ENCODE data around the gene MID1.

Gene MID1

GRCh38 chrX:10576777-10577447 is 43.5 kb downstream of the MID1 start:
- no peak for TF ChIP-seq CTCF (IDR thresholded peaks at IDR 0.05; ENCODE audit: low read depth, low read length)
- no peak for DNase-seq (ENCODE audit: extremely low read depth, low read depth)

- no peak for TF ChIP-seq CTCF (IDR thresholded peaks at IDR 0.05; ENCODE audit: low read depth, low read length)
- no peak for DNase-seq (ENCODE audit: extremely low read depth, low read depth)
These were observed 44.2 kb downstream of the MID1 start for GRCh38 chrX:10576186-10576585.

- no peak for TF ChIP-seq CTCF (IDR thresholded peaks at IDR 0.05; ENCODE audit: low read depth, low read length)
- DNase-seq (ENCODE audit: extremely low read depth, low read depth): no peak
These were observed 45.7 kb downstream of the MID1 start for GRCh38 chrX:10574663-10575062.

- DNase-seq (ENCODE audit: extremely low read depth, low read depth): no peak
- TF ChIP-seq CTCF (IDR thresholded peaks at IDR 0.05; ENCODE audit: low read depth, low read length): no peak
These were observed 49.1 kb downstream of the MID1 start for GRCh38 chrX:10571260-10571659.

GRCh38 chrX:10570601-10571000 is 49.8 kb downstream of the MID1 start:
- no peak for DNase-seq (ENCODE audit: extremely low read depth, low read depth)
- no peak for TF ChIP-seq CTCF (IDR thresholded peaks at IDR 0.05; ENCODE audit: low read depth, low read length)

- TF ChIP-seq CTCF (IDR thresholded peaks at IDR 0.05; ENCODE audit: low read depth, low read length): no peak
- DNase-seq (ENCODE audit: extremely low read depth, low read depth): no peak
These were observed 50.4 kb downstream of the MID1 start for GRCh38 chrX:10569946-10570345.

- no peak for TF ChIP-seq CTCF (IDR thresholded peaks at IDR 0.05; ENCODE audit: low read depth, low read length)
- no peak for DNase-seq (ENCODE audit: extremely low read depth, low read depth)
These were observed 52.0 kb downstream of the MID1 start for GRCh38 chrX:10568428-10568827.

All from AG09319 (cell line).